HFFc6 (cell line): Measurements from ENCODE around the gene CD63. TPM values are rescaled to one million over a fixed set of nuclear protein-coding genes. Genes with fewer than 3 reads are reported as not detected.

Experiments
- DNase-seq: peaks from one replicate; pipeline ENCODE4 v3.0.0-alpha.2; 2018
- H3K27ac Mint-ChIP-seq: 2 replicates; pipeline ENCODE4 v1.8.0; 2020; ENCODE audit warnings: mild to moderate bottlenecking, mixed read lengths
- H3K27me3 Mint-ChIP-seq: 2 replicates; pipeline ENCODE4 v1.8.0; 2021; ENCODE audit warnings: mild to moderate bottlenecking, moderate library complexity, mixed read lengths; ENCODE audit not compliant: insufficient read depth
- H3K36me3 Mint-ChIP-seq: 2 replicates; pipeline ENCODE4 v1.8.0; 2021; ENCODE audit warnings: low read depth, mixed read lengths
- H3K4me1 Mint-ChIP-seq: 2 replicates; pipeline ENCODE4 v1.8.0; 2020; ENCODE audit warnings: low read depth, mixed read lengths
- H3K4me3 Mint-ChIP-seq: 2 replicates; pipeline ENCODE4 v1.8.0; 2020; ENCODE audit warnings: mild to moderate bottlenecking, moderate library complexity, mixed read lengths
- H3K9me3 Mint-ChIP-seq: 2 replicates; pipeline ENCODE4 v1.8.0; 2020; ENCODE audit warnings: mild to moderate bottlenecking, mixed read lengths
- CTCF ChIP-seq: fragments of 200-600 bp; sonication (generic); IDR thresholded peaks from 2 replicates; pipeline ENCODE4 v1.5.0; 2021; ENCODE audit warnings: antibody characterized with exemption, mild to moderate bottlenecking
- total RNA-seq, 6 experiments: library from RNA; stranded (reverse); fragmentation: NEBNext Ultra II Directional; extraction: Animal tissue kit (Norgen Biotek cat#: 25700); gene quantifications; 2 replicates in 1 of 6; 3 replicates in 5 of 6; pipeline ENCODE4 v1.2.3, GENCODE V29; 2021

The CD63 gene
- total RNA-seq, 6 experiments from 2014 or later: 1,860 to 2,483 (median 2,072) TPM

- Mint-ChIP-seq H3K4me3 (peak overlapping the region; percentile 92), H3K27me3 (peaks cover 15% of the 10 kb centered on the region), H3K27ac (peak overlapping the region; percentile 90), H3K9me3 (no peaks in the 10 kb centered on the region), H3K36me3 (peaks cover under 1% of the 10 kb centered on the region), H3K4me1 (peaks cover 80% of the 10 kb centered on the region)
- TF ChIP-seq CTCF: no peak
- DNase-seq: no peak
Measured at GRCh38 chr12:55718015-55718414, 10.8 kb downstream of the CD63 start.

GRCh38 chr12:55717011-55718007 is 11.5 kb downstream of the CD63 start:
- peak; percentile 57 for DNase-seq

GRCh38 chr12:55716582-55716957 is 12.2 kb downstream of the CD63 start:
- Mint-ChIP-seq H3K9me3 (no peaks in the 10 kb centered on the region), H3K27me3 (peaks cover 14% of the 10 kb centered on the region), H3K36me3 (no peaks in the 10 kb centered on the region), H3K4me1 (peaks cover 85% of the 10 kb centered on the region), H3K4me3 (peak overlapping the region; percentile 92), H3K27ac (peak overlapping the region; percentile 90)
- no peak for TF ChIP-seq CTCF
- no peak for DNase-seq

More at GRCh38 chr12:55717011-55718007, 11.5 kb downstream of the CD63 start:
- peaks cover 15% of the 10 kb centered on the region for H3K27me3 Mint-ChIP-seq
- H3K27ac Mint-ChIP-seq: peak overlapping the region; percentile 90
- no peaks in the 10 kb centered on the region for H3K9me3 Mint-ChIP-seq
- H3K4me3 Mint-ChIP-seq: peak overlapping the region; percentile 92
- H3K4me1 Mint-ChIP-seq: peaks cover 87% of the 10 kb centered on the region
- no peaks in the 10 kb centered on the region for H3K36me3 Mint-ChIP-seq
- TF ChIP-seq CTCF: no peak

- Mint-ChIP-seq H3K27me3 (peaks cover 10% of the 10 kb centered on the region), H3K9me3 (no peaks in the 10 kb centered on the region), H3K4me3 (peak within 1 kb of the TSS; percentile 92), H3K27ac (peak within 1 kb of the TSS; percentile 90), H3K4me1 (peaks cover 79% of the 10 kb centered on the region), H3K36me3 (no peaks in the 10 kb centered on the region)
- peak; percentile 36 for TF ChIP-seq CTCF
- DNase-seq: peak; percentile 83
Measured at GRCh38 chr12:55715833-55716581, 12.8 kb downstream of the CD63 start, which contains the start of gene BLOC1S1. TSS of gene BLOC1S1 (plus strand) at chr12:55716046. CDS start at chr12:55716052, 6 bp downstream.

GRCh38 chr12:55715169-55715764 is 13.5 kb downstream of the CD63 start:
- no peak for TF ChIP-seq CTCF

More at GRCh38 chr12:55715169-55715764, 13.5 kb downstream of the CD63 start:
- H3K9me3 Mint-ChIP-seq: no peaks in the 10 kb centered on the region
- no peaks in the 10 kb centered on the region for H3K36me3 Mint-ChIP-seq
- no peak for DNase-seq
- H3K4me3 Mint-ChIP-seq: peak overlapping the region; percentile 92
- peaks cover 72% of the 10 kb centered on the region for H3K4me1 Mint-ChIP-seq
- H3K27me3 Mint-ChIP-seq: peaks cover 10% of the 10 kb centered on the region
- H3K27ac Mint-ChIP-seq: peak overlapping the region; percentile 90
